Thyroid gland (tissue), 4 donors: ENCODE results near the gene C11orf16. TPM values are rescaled to one million over a fixed set of nuclear protein-coding genes. Genes with fewer than 3 reads are reported as not detected.
"Not testable (repeated sequence)": the region's sequence is repeated elsewhere in the genome, so short reads cannot be mapped to it uniquely, and the experiment has no call there.

Experiments
- DNase-seq, 2 donors: peaks; one replicate each; pipeline ENCODE4 v3.0.0-alpha.2; 2019
- H3K27ac ChIP-seq, 3 donors: fragments of 200-600 bp; sonication (generic); 1 replicate in 2 of 3; 2 replicates in 1 of 3; pipeline ENCODE4 v1.5.1; 2016 to 2019; ENCODE audit warnings: mild to moderate bottlenecking in 1 of 3, moderate library complexity in 1 of 3
- H3K27me3 ChIP-seq: fragments of 200-600 bp; sonication (generic); one replicate; pipeline ENCODE4 v1.5.1; 2019
- H3K36me3 ChIP-seq, 2 donors: fragments of 200-600 bp; sonication (generic); one replicate each; pipeline ENCODE4 v1.5.1; 2016 to 2019
- H3K4me1 ChIP-seq, 2 donors: fragments of 200-600 bp; sonication (generic); one replicate each; pipeline ENCODE4 v1.5.1; 2017 to 2019
- H3K4me3 ChIP-seq, 3 donors: fragments of 200-600 bp; sonication (generic); replicated peaks in 1 of 3; 1 replicate in 2 of 3; 2 replicates in 1 of 3; pipeline ENCODE4 v1.5.1; 2016; ENCODE audit warnings: mild to moderate bottlenecking in 1 of 3
- H3K9me3 ChIP-seq: fragments of 200-600 bp; sonication (generic); one replicate; pipeline ENCODE4 v1.5.1; 2017
- POLR2A ChIP-seq, 2 donors: fragments of 450-650 bp; IDR thresholded peaks; one replicate each; pipeline ENCODE4 v1.6.1; 2017; ENCODE audit warnings: antibody characterized with exemption in 2 of 2, mild to moderate bottlenecking in 2 of 2, moderate library complexity in 1 of 2
- WGBS, 2 donors: methylation state at CpG; one replicate each; pipeline ENCODE4 v1.1.5; 2017; 5-methylcytosine and 5-hydroxymethylcytosine counted together
- intact Hi-C: fragments of 100-400 bp; cut with DNase I; formaldehyde crosslinking; loops from one replicate; pipeline ENCODE4 v1.15.1; 2023
- total RNA-seq, 4 donors: library from RNA; depleted of rRNA; stranded (reverse); fragments of >200 nt; gene quantifications; one replicate each; pipeline ENCODE4 v1.2.3, GENCODE V29; 2016
- TF ChIP-seq, protein P1 (sequence below), 6 experiments: fragments of 200-600 bp in 3 of 6; fragments of 450-650 bp in 3 of 6; sonication (generic) in 3 of 6; IDR thresholded peaks; one replicate each; pipeline ENCODE4 v1.5.1; 2016 to 2019; ENCODE audit warnings: antibody characterized with exemption in 6 of 6, mild to moderate bottlenecking in 2 of 6, inconsistent platforms in 1 of 6, moderate library complexity in 1 of 6

Gene C11orf16
- total RNA-seq, 4 donors from 2014 or later = not detected

DNA sequence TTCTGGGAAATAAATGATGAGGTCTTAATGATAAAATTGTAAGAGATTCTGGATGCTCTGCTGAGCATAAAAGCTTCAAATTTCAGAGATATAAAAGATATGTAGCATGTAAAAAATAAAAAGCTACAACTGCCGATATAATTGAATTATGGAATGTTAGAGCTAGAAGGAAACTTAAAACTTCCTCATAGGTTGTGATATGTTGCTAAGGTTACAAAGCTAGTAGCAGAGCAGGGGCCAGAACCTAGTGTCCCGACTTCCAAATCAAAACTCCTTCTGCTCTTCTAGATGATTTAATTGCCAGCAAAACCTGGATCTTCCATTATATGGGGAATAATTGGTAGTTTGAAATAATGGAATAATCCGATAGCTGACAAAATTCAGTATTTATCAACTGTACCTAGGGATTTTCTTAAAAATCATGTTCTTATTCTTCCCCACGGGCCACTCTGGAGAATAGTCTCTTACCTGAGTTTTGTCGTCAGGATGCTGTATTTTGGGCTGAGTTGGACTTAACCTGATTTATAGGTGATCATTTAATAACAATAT is 9.8 kb upstream of the C11orf16 start, which contains the start of gene ASCL3:
TSS of gene ASCL3 (minus strand) at position 499 of the 549 bp plus-strand sequence. CDS start 4,855 bp downstream, outside the sequence.
- H3K4me3 ChIP-seq = no peak within 1 kb of the TSS
- H3K9me3 ChIP-seq = no peaks in the 10 kb centered on the region
- DNase-seq = no peak
- TF ChIP-seq, protein P1, sequence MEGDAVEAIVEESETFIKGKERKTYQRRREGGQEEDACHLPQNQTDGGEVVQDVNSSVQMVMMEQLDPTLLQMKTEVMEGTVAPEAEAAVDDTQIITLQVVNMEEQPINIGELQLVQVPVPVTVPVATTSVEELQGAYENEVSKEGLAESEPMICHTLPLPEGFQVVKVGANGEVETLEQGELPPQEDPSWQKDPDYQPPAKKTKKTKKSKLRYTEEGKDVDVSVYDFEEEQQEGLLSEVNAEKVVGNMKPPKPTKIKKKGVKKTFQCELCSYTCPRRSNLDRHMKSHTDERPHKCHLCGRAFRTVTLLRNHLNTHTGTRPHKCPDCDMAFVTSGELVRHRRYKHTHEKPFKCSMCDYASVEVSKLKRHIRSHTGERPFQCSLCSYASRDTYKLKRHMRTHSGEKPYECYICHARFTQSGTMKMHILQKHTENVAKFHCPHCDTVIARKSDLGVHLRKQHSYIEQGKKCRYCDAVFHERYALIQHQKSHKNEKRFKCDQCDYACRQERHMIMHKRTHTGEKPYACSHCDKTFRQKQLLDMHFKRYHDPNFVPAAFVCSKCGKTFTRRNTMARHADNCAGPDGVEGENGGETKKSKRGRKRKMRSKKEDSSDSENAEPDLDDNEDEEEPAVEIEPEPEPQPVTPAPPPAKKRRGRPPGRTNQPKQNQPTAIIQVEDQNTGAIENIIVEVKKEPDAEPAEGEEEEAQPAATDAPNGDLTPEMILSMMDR (IDR thresholded peaks at IDR 0.05) = no peak
- no peak for TF ChIP-seq POLR2A (IDR thresholded peaks at IDR 0.05)
- no peak within 1 kb of the TSS for H3K27ac ChIP-seq
- WGBS, 2 donors = 73 to 82% methylated on average over 5 of the region's 5 CpGs
- H3K36me3 ChIP-seq = peaks cover 4 to 5% of the 10 kb centered on the region in 2 donors
- no peaks in the 10 kb centered on the region for H3K27me3 ChIP-seq
- H3K4me1 ChIP-seq = no peaks in the 10 kb centered on the region
- intact Hi-C loops = no loop called here

DNA sequence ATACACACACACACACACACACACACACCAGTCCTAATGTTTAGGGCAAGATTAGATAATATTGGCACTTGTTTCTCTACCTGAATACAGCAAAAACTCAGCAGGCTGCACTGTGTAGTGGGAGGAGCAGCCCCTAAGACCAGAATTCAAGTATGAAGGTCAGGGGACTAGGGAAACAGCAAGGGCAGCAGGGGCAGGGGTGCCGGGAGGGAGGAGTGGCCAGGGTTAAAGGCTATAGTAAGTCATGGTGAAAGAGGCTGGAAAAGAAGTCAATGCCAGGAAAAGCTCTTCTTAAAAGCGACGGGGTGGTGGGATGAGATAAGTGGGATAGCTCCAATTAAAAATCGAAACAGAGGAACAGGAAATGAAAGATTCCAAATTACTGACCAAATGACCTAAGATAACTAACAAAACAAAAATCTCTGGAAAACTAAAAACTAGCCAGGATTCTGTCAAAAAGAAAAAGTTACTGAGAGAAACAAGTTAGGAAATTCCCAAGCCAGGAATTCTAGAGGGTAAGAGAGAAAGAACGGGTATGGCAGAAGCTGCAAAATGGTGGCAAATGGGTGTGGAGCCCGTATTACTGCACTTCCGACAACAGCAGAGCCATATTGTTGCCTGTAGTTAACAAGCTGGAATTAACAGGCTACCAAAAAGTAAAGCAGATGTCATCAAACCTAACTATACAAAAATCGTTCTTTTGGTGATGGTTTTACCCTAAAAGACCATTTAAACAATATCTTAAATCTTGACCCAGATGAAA is 8.8 kb upstream of the C11orf16 start:
- WGBS, 2 donors = 58 to 73% methylated on average over 8 of the region's 8 CpGs

DNA sequence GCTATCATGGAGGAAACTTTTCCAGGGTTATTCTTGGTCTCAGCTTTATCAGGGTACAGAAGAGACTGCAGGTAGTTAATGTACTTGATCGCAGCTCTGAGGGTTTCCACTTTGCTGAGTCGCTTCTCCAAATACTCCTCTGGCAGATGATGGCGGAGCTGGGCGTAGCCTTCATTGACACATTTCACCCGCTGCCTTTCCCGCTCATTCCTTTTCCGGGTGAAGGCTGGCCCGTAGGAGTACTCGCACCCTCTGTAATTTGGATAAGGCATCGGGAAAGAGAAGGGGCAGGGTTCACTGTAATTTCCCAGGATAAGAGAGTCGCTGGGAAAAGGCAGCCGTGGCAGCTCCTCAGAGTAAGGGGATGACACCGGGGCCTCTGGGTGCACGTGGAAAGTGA is 4.9 kb upstream of the C11orf16 start:
- no peaks in the 10 kb centered on the region for H3K27me3 ChIP-seq
- no peak overlapping the region for H3K4me3 ChIP-seq
- no peak for TF ChIP-seq POLR2A (IDR thresholded peaks at IDR 0.05)
- TF ChIP-seq, protein P1 (IDR thresholded peaks at IDR 0.05) = no peak
- intact Hi-C loops = no loop called here
- H3K27ac ChIP-seq = no peak overlapping the region
- no peak for DNase-seq
- peaks cover 0 to 4% of the 10 kb centered on the region in 2 donors for H3K4me1 ChIP-seq
- no peaks in the 10 kb centered on the region for H3K36me3 ChIP-seq
- 82 to 84% methylated on average over 13 to 14 of the region's 14 CpGs for WGBS, 2 donors
- H3K9me3 ChIP-seq = no peaks in the 10 kb centered on the region

More for the DNA sequence above, 8.8 kb upstream of the C11orf16 start:
- no peak overlapping the region for H3K27ac ChIP-seq
- no peaks in the 10 kb centered on the region for H3K9me3 ChIP-seq
- no peaks in the 10 kb centered on the region for H3K27me3 ChIP-seq
- DNase-seq = no peak
- H3K36me3 ChIP-seq = no peaks in the 10 kb centered on the region
- no peak overlapping the region for H3K4me3 ChIP-seq
- intact Hi-C loops = no loop called here
- TF ChIP-seq POLR2A (IDR thresholded peaks at IDR 0.05) = no peak
- TF ChIP-seq, protein P1 (IDR thresholded peaks at IDR 0.05) = no peak
- H3K4me1 ChIP-seq = peaks cover 0 to 4% of the 10 kb centered on the region in 2 donors

GRCh38 chr11:8937159-8937558 is 4.4 kb upstream of the C11orf16 start:
- intact Hi-C loops = no loop called here
- Histone ChIP-seq H3K27me3 (no peaks in the 10 kb centered on the region), H3K4me3 (no peak overlapping the region), H3K4me1 (peaks cover 0 to 4% of the 10 kb centered on the region in 2 donors), H3K9me3 (no peaks in the 10 kb centered on the region), H3K27ac (no peak overlapping the region), H3K36me3 (no peaks in the 10 kb centered on the region)
- TF ChIP-seq, protein P1 (IDR thresholded peaks at IDR 0.05) = no peak
- TF ChIP-seq POLR2A (IDR thresholded peaks at IDR 0.05) = no peak
- DNase-seq = peak; percentile 51 to 66
- 28 to 58% methylated on average over 10 of the region's 10 CpGs for WGBS, 2 donors

DNA sequence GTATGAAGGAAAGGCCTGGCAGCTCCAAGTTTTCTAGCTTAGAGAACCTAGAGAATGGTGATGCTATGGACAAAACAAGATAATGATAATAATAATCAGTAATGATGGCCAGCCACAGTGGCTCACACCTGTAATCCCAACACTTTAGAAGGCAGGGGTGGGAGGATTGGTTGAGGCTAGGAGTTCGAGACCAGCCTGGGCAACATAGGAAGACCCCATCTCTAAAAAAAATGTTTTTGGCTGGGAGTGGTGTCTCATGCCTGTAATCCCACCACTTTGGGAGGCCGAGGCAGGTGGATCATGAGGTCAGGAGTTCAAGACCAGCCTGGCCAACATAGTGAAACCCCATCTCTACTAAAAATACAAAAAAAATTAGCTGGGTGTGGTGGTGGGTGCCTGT is 3.0 kb upstream of the C11orf16 start:
- H3K27me3 ChIP-seq, H3K4me1 ChIP-seq, DNase-seq, H3K9me3 ChIP-seq, H3K4me3 ChIP-seq, intact Hi-C loops, H3K36me3 ChIP-seq, H3K27ac ChIP-seq: not testable (repeated sequence)
- 100% methylated on average over 2 of the region's 2 CpGs for WGBS, 2 donors
